Left lobe of liver (tissue), 2 donors: Measurements from ENCODE around the gene GRIP1. TPM values are rescaled to one million over a fixed set of nuclear protein-coding genes. Genes with fewer than 3 reads are reported as not detected.

Experiments
- ATAC-seq: fragments of 200-7000 bp; cut with Tn5 transposase; one replicate; pipeline ENCODE4 v1.9.1; 2020; ENCODE audit warnings: mild to moderate bottlenecking, moderate library complexity
- DNase-seq: peaks from one replicate; pipeline ENCODE4 v3.0.0-alpha.2; 2020; ENCODE audit warnings: low spot score
- total RNA-seq: library from RNA; stranded (reverse); gene quantifications from one replicate; pipeline ENCODE4 v1.2.1, GENCODE V29; 2021
- donor health status: DM: no; HTN: no; CAD: no; lungs with moderate emphysema.
- donor health status: DM: no; HTN: yes; CAD: no.

GRIP1 gene, protein sequence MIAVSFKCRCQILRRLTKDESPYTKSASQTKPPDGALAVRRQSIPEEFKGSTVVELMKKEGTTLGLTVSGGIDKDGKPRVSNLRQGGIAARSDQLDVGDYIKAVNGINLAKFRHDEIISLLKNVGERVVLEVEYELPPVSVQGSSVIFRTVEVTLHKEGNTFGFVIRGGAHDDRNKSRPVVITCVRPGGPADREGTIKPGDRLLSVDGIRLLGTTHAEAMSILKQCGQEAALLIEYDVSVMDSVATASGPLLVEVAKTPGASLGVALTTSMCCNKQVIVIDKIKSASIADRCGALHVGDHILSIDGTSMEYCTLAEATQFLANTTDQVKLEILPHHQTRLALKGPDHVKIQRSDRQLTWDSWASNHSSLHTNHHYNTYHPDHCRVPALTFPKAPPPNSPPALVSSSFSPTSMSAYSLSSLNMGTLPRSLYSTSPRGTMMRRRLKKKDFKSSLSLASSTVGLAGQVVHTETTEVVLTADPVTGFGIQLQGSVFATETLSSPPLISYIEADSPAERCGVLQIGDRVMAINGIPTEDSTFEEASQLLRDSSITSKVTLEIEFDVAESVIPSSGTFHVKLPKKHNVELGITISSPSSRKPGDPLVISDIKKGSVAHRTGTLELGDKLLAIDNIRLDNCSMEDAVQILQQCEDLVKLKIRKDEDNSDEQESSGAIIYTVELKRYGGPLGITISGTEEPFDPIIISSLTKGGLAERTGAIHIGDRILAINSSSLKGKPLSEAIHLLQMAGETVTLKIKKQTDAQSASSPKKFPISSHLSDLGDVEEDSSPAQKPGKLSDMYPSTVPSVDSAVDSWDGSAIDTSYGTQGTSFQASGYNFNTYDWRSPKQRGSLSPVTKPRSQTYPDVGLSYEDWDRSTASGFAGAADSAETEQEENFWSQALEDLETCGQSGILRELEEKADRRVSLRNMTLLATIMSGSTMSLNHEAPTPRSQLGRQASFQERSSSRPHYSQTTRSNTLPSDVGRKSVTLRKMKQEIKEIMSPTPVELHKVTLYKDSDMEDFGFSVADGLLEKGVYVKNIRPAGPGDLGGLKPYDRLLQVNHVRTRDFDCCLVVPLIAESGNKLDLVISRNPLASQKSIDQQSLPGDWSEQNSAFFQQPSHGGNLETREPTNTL
- total RNA-seq: 0.13 TPM

DNA sequence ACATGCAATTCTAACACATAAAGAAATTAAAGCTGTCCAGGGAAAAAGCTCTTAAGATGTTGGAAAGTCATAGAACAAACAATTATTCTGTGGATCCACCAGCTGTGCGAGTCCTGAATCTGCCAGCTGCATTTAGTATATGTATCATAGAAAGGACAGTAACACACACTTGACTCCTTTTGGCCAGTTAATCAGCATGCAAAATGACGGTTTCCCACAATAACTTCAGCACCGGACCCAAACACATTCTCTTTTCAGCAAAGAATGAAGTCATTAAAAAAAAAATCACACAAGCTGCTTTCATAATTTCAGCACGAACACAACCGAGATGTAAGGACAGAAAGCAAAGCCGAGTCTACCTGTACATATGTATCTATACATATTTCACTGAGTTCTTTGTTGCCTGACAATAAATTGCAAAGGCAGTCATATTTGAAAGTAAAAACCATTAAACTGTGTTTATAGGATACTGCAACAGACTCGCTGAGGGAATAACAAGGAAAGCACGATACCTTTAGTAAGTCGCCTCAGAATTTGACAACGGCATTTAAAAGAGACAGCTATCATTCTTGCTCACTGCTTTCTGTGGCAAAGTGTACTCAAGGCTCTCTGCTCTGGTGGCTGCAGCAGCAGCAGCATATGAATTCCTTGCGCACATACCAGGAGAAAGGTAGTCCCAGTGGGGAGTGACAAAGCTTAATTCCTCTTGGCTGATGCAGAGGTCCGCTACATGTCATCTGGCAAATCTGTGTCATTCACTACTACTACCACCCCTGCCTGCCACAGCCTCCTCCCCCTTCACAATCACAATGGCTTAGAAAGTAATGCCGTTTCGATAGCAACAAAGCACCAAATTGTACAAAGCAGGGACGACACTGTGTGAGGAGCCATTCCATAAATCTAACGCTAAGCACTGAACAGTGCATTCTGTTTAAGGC, at the start of gene GRIP1:
Gene GRIP1 (minus strand): TSS at position 739 of the 938 bp plus-strand sequence. CDS start 172 bp downstream, at position 567.
- DNase-seq (no peak), ATAC-seq (no peak)

- ATAC-seq: no peak
Measured at GRCh38 chr12:66726556-66726955, 47.7 kb upstream of the GRIP1 start.

GRCh38 chr12:66725031-66725430, 46.2 kb upstream of the GRIP1 start:
- DNase-seq: no peak
- ATAC-seq: no peak

More at GRCh38 chr12:66726556-66726955, 47.7 kb upstream of the GRIP1 start:
- no peak for DNase-seq

- DNase-seq (no peak), ATAC-seq (no peak)
Measured at GRCh38 chr12:66724616-66725015, 45.7 kb upstream of the GRIP1 start.

GRCh38 chr12:66724026-66724425, 45.1 kb upstream of the GRIP1 start:
- DNase-seq: no peak
- no peak for ATAC-seq

GRCh38 chr12:66719862-66720261, 41.0 kb upstream of the GRIP1 start:
- DNase-seq: no peak
- ATAC-seq: no peak

- ATAC-seq: no peak
- DNase-seq: no peak
Measured at GRCh38 chr12:66717036-66717673, 38.3 kb upstream of the GRIP1 start.

- DNase-seq (no peak), ATAC-seq (no peak)
Measured at GRCh38 chr12:66716522-66716921, 37.6 kb upstream of the GRIP1 start.

DNA sequence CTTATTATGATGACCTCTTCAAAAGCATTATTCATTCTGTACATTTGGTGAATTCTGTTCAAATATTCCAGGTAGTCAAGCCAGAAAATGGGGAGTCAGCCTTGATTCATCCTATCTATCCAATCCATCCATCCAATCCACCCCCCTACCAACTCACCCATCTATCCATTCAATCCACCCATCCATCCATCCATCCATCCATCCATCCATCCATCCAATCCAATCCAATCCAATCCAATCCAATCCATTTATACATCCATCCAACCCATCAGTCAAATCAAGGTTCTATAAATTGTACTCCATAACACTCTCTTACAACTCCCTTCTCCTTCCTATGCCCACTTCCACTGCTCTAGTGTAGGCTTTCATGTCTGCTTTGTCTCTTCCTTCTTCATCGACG, 35.8 kb upstream of the GRIP1 start:
- ATAC-seq: no peak
- no peak for DNase-seq

GRCh38 chr12:66713984-66714383, 35.1 kb upstream of the GRIP1 start:
- DNase-seq (no peak), ATAC-seq (no peak)

GRCh38 chr12:66709893-66710292, 31.0 kb upstream of the GRIP1 start:
- ATAC-seq (no peak), DNase-seq (no peak)

- no peak for ATAC-seq
- DNase-seq: no peak
Measured at GRCh38 chr12:66709457-66709773, 30.5 kb upstream of the GRIP1 start.

- DNase-seq: no peak
- ATAC-seq: no peak
Measured at GRCh38 chr12:66708704-66709456, 30.0 kb upstream of the GRIP1 start.

DNA sequence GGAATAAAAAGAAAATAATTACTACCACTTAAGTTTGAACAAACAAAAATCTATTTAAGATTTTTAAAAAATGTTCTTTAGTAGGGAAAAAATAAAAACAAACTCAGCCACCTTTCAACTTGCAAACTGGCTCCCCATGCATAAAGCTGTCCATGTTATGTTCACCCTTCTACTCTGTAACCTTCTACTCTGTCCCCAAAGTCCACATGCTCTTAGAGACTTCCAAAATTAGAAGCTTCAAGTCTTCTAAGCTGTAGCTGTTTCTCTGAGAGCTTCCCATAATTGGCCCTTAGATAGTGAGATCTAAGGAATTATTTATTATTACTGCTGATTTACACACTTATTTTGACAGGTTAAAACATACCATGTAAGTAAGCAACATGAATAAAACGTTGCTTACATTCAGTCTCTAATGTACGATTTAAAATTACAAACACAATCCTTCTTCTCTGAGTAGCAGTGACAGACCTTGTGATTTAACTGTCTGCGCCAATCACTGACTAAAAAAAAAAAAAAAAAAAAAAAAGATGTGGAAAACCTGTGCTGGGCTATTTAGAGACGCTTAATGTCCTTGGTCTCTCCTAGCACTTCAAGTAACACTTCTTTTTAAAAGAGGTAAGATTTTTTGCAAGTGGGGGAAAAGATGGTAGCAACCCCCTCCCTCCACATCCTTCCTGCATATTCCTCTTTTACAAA, 28.3 kb upstream of the GRIP1 start:
- DNase-seq: no peak
- ATAC-seq: no peak

GRCh38 chr12:66699738-66700482, 21.0 kb upstream of the GRIP1 start:
- no peak for ATAC-seq
- DNase-seq: no peak

- ATAC-seq: no peak
- no peak for DNase-seq
Measured at GRCh38 chr12:66698558-66698957, 19.7 kb upstream of the GRIP1 start.

GRCh38 chr12:66697404-66697803, 18.5 kb upstream of the GRIP1 start:
- ATAC-seq: no peak
- DNase-seq: no peak
